GM18499 (cell line): ENCODE results near the gene KRTAP10-10.
"Not testable (repeated sequence)": the region's sequence is repeated elsewhere in the genome, so short reads cannot be mapped to it uniquely, and the experiment has no call there.

Experiments used
- ATAC-seq: cut with Tn5 transposase; IDR thresholded peaks from one replicate; pipeline ENCODE4 v1.9.1; 2021; ENCODE audit warnings: moderate number of reproducible peaks; ENCODE audit not compliant: insufficient read depth, unreplicated experiment

Gene KRTAP10-10

DNA sequence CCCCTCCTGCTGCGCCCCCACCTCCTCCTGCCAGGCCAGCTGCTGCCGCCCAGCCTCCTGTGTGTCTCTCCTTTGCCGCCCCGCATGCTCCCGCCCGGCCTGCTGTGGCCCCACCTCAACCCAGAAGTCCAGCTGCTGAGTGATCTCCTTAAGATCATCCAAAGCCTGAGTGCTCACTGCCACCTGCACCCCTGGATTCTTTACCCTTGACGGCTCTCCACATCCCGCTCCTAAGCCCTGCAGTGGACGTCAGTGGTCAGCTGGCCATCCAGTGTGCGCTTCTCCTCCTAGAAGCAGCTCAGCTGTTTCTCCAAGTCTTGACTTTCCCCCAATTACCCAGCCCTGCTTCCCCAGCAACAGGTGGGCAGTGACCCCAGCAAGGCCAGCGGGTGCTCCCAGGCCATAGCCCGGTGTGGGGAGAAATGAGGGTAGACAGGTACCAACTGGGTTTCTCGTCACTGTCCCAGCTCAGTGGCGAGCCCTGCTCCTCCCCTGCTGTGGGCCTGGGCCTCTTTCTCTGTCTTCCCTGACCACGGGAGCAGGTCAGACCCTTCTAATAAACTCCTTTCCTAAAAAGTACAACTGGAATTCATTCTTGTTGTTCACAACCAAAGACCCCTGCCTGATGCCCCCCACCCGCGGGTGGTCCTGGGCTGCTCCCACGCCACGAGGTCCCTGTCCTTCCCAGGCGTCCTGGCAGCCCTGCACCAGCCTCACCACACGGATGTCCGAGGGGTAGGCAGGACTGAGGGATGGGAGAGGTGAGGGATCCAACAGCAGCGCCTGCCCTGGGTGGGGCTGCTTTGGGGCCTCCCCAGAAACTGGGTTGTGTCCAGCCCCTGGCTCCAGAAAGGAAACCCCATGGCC, 35.3 kb upstream of the KRTAP10-10 start:
- ATAC-seq, result no peak

DNA sequence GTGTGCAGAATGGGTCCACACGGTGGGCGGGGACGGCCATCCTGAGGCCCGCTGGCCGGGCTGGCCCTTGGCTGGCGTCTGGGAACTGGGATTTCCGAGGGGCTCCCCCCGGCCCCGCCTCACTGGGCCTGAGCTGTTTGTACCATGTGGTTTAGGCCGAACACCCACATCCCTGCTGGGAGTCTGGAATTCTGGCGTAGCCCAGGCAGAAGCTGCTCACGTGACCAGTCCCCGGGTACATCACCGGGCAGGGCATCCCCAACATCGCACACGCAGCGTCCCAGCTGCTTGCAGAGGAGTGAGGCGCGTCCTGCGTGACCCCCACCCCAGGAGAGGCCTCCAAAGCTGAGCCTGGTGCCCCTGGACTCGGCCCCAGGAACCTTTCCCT, 34.7 kb upstream of the KRTAP10-10 start:
- no peak for ATAC-seq

DNA sequence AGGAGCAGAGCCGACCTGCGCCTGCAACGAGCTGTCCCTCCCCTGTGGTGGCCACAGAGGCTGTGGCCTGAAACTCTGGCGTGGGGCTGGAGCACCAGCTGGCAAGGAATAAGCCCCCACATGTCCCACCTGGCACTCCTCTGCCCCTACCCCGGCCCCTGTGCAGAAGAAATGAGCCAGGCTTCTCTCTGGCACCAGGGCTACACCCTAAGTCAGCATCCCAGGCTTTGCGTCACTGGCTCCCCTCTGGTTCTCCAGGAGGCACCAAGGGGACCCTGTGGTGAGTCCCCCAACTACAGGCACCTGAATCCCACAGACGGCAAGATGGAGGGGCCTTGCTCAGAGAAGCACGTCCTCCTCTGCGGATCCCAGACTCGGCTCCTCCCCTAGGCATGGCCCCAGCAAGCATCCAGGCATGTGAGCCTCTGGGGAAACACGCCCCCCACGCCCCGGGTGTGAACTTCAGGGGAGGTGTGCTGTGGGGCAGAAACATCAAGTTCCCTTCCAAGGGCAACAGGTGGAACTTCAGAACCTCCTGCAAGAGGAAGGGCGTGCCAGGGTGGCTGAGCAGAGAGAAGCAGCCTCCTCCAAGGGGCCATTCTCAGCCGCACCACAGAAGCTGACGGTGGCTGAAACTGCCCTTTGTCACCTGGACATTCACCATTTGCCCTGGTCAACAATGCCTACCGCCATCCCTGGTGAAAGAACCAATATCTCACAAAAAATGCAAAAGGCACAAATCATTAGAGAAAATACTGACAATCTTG, 33.9 kb upstream of the KRTAP10-10 start:
- ATAC-seq, result no peak

DNA sequence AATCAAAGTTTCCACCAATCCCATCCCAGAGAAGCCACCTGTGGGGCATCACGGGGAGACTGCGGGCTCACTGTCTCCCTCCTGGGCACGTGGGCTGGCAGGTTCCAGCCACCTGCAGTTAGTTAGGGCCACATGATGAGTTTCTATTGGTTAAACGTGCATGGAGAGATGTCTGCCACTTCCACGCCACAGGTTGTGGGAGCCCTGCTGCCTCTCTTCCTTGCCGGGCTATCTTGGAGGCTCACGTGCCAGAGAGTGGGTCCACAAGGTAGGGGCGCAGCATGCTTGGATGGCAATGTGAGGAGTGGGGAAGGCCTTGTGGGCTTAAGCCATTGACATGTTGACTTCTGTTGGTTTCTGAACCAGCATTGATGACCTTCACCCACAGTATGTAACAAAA, 33.2 kb upstream of the KRTAP10-10 start:
- ATAC-seq, result no peak

- ATAC-seq, result no peak
Measured at GRCh38 chr21:44606495-44606894, 30.7 kb upstream of the KRTAP10-10 start.

GRCh38 chr21:44609193-44609592, 28.0 kb upstream of the KRTAP10-10 start:
- ATAC-seq, result no peak

- ATAC-seq, result not testable (repeated sequence)
Measured at GRCh38 chr21:44610157-44610843, 26.9 kb upstream of the KRTAP10-10 start.

DNA sequence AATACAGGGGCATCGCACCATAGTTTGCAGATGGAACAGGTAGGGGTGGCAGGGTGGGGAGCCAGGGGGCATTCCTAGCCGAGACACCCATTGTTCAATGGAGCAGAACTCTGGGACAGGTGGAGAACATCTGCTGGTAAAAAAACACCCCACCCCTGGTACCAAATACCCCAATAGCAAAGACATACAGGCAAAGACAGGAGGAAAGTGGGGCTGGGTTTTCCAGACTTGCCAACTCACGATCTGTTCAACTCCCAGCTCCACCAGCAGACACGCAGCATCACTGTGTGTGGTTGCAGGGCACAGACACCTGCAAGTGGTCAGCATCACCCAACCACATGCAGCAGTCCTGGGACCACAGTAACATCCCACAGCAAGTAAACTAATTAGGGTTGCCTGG, 25.6 kb upstream of the KRTAP10-10 start:
- ATAC-seq, result no peak

DNA sequence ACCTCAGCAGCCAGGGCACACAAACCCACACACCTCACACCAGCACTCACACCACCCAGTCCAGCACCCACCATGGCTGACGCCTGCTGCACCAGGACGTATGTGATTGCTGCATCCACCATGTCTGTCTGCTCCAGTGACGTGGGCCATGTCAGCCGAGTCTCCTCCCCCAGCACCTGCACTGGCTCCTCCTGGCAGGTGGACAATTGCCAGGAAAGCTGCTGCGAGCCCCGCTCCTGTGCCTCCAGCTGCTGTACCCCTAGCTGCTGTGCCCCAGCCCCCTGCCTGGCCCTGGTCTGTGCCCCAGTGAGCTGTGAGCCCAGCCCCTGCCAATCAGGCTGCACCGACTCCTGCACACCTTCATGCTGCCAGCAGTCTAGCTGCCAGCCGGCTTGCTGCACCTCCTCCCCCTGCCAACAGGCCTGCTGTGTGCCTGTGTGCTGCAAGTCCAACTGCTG, 25.1 kb upstream of the KRTAP10-10 start, which contains the start of gene KRTAP10-8:
Gene KRTAP10-8, plus strand, starts transcription at position 51 of the 458 bp plus-strand sequence. Its CDS starts 22 bp downstream, at position 73.
- no peak for ATAC-seq

- ATAC-seq, result no peak
Measured at GRCh38 chr21:44612669-44613229, 24.4 kb upstream of the KRTAP10-10 start.

GRCh38 chr21:44613386-44614155, 23.6 kb upstream of the KRTAP10-10 start:
- no peak for ATAC-seq

- ATAC-seq, result no peak
Measured at GRCh38 chr21:44614161-44614631, 23.0 kb upstream of the KRTAP10-10 start.

DNA sequence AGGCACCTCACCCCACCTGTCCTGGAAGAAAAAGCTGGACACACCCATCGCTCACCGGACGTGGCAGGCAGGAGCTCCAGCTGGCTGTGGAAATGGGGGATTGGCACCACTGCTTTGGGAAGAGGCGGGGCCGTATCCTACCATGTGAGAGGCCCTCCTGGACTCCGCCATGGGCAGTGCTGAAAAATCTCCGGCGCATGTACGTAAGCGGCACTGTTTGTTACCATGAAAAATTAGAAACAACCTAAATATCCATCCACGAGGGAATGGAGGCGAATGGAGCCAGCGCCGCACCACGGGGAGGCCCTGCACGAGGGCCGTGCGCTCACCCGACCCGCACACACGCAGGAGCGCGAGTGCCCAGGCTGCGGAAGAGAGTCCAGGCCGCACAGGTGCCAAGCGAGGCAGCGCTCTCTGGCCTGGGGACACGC, 22.2 kb upstream of the KRTAP10-10 start:
- ATAC-seq, result no peak

DNA sequence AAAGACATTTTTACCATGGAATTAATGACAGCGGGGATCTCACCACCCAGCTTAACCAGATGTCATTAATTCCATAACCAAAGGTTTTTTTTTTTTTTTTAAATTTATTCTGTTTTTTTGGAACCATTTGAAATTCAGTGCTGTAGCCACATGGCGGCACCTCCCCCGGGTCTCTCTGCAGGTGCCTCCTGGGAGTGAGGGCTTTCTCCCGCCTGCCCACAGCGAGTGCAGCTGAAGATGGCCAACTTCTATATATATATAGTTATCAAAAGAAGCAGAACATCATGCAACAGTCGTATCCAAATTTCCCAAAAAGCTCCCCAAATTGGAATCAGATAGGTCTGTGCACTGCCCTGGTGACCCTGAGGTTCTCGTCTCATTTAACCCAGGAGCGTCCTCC, 21.7 kb upstream of the KRTAP10-10 start:
- no peak for ATAC-seq

GRCh38 chr21:44615911-44616590, 21.1 kb upstream of the KRTAP10-10 start:
- no peak for ATAC-seq

GRCh38 chr21:44616591-44616926, 20.6 kb upstream of the KRTAP10-10 start:
- ATAC-seq, result no peak

DNA sequence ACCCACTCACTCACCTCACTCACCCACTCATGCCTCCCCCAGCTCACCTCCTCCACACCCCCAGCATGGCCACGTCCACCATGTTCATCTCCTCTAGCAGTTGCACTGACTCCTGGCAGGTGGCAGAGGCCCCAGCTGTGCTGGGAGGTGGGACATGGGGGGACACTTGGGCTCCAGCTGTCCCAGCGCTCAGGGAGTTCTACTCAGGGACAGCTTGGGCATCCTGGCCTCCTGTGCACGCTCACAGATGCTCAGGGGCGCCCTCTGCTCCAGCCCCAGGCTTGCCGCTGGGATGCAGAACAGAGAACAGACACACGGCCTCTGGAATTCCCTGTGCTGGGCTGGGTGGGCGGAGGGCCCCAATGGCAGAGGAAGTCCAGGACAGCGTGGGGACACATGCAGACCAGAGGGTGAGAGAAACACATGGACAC, 20.1 kb upstream of the KRTAP10-10 start:
- ATAC-seq, result no peak

GRCh38 chr21:44618504-44618903, 18.7 kb upstream of the KRTAP10-10 start:
- ATAC-seq, result no peak

- ATAC-seq, result no peak
Measured at GRCh38 chr21:44618909-44619308, 18.2 kb upstream of the KRTAP10-10 start.
